ENCODE measurements around the gene AGAP3.
A peak's percentile ranks its signal among the peaks of the same experiment; 100 is the strongest.

AGAP3 gene

DNA sequence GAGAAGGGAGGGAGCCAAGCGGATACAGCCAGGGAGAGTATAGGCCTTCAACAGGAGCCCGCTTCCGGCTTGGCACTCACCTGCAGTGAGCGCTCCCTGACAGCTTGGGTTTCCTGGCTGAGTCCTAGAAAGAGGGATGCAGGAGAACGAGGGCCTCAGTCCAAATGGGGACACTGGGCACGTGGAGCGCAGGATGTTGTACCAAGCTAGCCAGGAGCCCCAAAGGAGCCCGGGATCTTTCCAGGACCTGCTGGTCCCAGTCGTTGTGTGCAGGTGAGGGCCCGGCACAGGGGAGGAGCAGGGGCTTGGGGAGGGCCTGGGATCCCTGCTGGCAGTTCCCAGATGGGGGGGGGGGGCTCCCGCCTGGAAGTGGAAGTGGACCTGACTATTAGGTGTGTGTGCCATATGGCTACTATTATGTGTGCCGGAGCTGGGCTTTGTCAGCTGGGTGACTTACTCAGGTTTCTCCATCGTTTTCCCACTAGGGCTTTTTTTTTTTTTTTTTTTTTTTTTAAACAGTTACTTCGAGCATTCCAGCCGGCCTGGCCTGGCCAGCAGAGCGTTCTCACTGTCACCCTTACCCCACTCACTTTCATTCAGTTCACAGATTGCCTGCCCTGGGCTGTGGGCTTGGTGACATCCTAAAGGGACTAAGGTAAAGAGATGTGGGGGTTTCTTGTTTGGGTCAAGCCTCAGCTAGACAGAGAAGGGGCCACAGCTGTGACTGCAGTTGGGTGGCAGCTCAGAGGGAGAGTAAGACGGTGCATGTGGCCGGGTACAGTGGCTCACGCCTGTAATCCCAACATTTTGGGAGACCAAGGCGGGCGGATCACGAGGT, 3.8 kb downstream of the AGAP3 start:
- no peak overlapping the region for H3K9ac ChIP-seq (ENCODE audit: low read depth, low read length)
- DNase-seq: no peak
- H3K9me3 ChIP-seq (ENCODE audit: insufficient read depth, low read length, severe bottlenecking): no peaks in the 10 kb centered on the region
- no peak overlapping the region for H3K4me3 ChIP-seq (ENCODE audit: low read depth in 1 of 2, low read length in 2 of 2)
- H3K4me2 ChIP-seq (ENCODE audit: insufficient read depth, low read length): no peak overlapping the region
- peaks cover 30% of the 10 kb centered on the region for H4K20me1 ChIP-seq (ENCODE audit: insufficient read depth, low read length)
- peaks cover 10% of the 10 kb centered on the region for H3K27me3 ChIP-seq (ENCODE audit: insufficient read depth, low read length, poor library complexity)
- ATAC-seq (ENCODE audit: insufficient read depth, low read depth): no peak
- peaks cover 26% of the 10 kb centered on the region for H3K4me1 ChIP-seq (ENCODE audit: insufficient read depth, low read length)
- no peak overlapping the region for H3K27ac ChIP-seq (ENCODE audit: low read length)
- TF ChIP-seq EZH2 (IDR thresholded peaks at IDR 0.05; ENCODE audit: borderline replicate concordance, low read depth, low read length, severe bottlenecking): no peak
- H3K36me3 ChIP-seq (ENCODE audit: insufficient read depth, low read length): no peaks in the 10 kb centered on the region
- no peak overlapping the region for H2AFZ ChIP-seq (ENCODE audit: low read depth, low read length)
- peaks cover 12% of the 10 kb centered on the region; the same call in 1 of the 2 replicates for H3K79me2 ChIP-seq (ENCODE audit: insufficient read depth, low read length)

DNA sequence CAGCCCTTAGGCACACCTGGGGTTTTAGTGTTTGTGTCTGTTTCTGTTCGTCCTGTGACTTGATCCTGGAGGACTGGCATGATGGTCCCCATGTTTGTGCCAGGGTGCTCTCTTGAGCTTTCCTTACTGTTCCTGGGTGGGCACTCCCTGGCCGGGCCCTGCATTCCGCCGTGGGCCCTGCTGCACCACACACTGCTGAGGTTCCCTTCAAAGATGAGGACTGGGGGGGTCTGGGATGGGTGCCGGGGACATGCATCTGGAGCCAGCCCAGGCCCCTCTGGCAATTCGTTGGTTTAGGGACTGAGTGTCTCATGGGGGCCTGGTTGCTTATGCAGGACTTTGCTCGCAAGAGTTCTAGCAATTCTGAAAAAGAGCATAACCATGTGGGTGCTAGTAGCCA, 4.7 kb downstream of the AGAP3 start:
- Histone ChIP-seq H3K36me3 (ENCODE audit: insufficient read depth, low read length) (no peaks in the 10 kb centered on the region), H3K4me2 (ENCODE audit: insufficient read depth, low read length) (no peak overlapping the region), H4K20me1 (ENCODE audit: insufficient read depth, low read length) (peaks cover 30% of the 10 kb centered on the region), H2AFZ (ENCODE audit: low read depth, low read length) (no peak overlapping the region), H3K4me3 (ENCODE audit: low read depth in 1 of 2, low read length in 2 of 2) (no peak overlapping the region), H3K27ac (ENCODE audit: low read length) (no peak overlapping the region), H3K4me1 (ENCODE audit: insufficient read depth, low read length) (peaks cover 17% of the 10 kb centered on the region), H3K79me2 (ENCODE audit: insufficient read depth, low read length) (peaks cover 12% of the 10 kb centered on the region; the same call in 1 of the 2 replicates), H3K9ac (ENCODE audit: low read depth, low read length) (no peak overlapping the region), H3K27me3 (ENCODE audit: insufficient read depth, low read length, poor library complexity) (peaks cover 1% of the 10 kb centered on the region), H3K9me3 (ENCODE audit: insufficient read depth, low read length, severe bottlenecking) (no peaks in the 10 kb centered on the region)
- ATAC-seq (ENCODE audit: insufficient read depth, low read depth) (no peak), DNase-seq (no peak)
- TF ChIP-seq, protein P1, sequence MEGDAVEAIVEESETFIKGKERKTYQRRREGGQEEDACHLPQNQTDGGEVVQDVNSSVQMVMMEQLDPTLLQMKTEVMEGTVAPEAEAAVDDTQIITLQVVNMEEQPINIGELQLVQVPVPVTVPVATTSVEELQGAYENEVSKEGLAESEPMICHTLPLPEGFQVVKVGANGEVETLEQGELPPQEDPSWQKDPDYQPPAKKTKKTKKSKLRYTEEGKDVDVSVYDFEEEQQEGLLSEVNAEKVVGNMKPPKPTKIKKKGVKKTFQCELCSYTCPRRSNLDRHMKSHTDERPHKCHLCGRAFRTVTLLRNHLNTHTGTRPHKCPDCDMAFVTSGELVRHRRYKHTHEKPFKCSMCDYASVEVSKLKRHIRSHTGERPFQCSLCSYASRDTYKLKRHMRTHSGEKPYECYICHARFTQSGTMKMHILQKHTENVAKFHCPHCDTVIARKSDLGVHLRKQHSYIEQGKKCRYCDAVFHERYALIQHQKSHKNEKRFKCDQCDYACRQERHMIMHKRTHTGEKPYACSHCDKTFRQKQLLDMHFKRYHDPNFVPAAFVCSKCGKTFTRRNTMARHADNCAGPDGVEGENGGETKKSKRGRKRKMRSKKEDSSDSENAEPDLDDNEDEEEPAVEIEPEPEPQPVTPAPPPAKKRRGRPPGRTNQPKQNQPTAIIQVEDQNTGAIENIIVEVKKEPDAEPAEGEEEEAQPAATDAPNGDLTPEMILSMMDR (IDR thresholded peaks at IDR 0.05; ENCODE audit: borderline replicate concordance, extremely low read depth, low read length, poor library complexity, severe bottlenecking): no peak
- no peak for TF ChIP-seq EZH2 (IDR thresholded peaks at IDR 0.05; ENCODE audit: borderline replicate concordance, low read depth, low read length, severe bottlenecking)

DNA sequence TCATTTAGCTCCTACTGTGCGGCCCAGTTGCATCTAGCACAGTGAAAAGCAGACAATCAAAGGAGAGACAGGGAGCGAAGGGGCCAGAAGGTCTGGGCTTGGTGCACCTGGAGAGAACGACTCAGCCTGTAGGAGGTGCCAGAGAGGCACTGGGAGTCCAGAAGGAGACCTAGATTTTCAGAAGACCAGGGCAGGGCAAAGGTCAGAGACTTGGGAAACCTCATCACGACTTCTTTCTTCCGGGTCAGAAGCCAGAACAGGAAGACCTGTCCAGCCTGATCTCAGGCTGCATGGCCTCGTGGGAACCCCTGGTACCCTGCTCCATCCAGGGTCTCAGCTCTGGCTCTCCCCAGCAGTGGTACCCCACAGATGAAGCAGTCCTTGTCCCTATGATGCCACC, 5.2 kb downstream of the AGAP3 start:
- DNase-seq: no peak
- Histone ChIP-seq H3K27me3 (ENCODE audit: insufficient read depth, low read length, poor library complexity) (no peaks in the 10 kb centered on the region), H3K9me3 (ENCODE audit: insufficient read depth, low read length, severe bottlenecking) (no peaks in the 10 kb centered on the region), H4K20me1 (ENCODE audit: insufficient read depth, low read length) (peaks cover 30% of the 10 kb centered on the region), H3K9ac (ENCODE audit: low read depth, low read length) (no peak overlapping the region), H3K4me1 (ENCODE audit: insufficient read depth, low read length) (peaks cover 16% of the 10 kb centered on the region), H3K36me3 (ENCODE audit: insufficient read depth, low read length) (no peaks in the 10 kb centered on the region), H3K79me2 (ENCODE audit: insufficient read depth, low read length) (peaks cover 12% of the 10 kb centered on the region; the same call in 1 of the 2 replicates), H3K4me2 (ENCODE audit: insufficient read depth, low read length) (no peak overlapping the region), H2AFZ (ENCODE audit: low read depth, low read length) (no peak overlapping the region), H3K4me3 (ENCODE audit: low read depth in 1 of 2, low read length in 2 of 2) (no peak overlapping the region), H3K27ac (ENCODE audit: low read length) (no peak overlapping the region)
- peak; percentile 50; the same call in 1 of the 3 replicates for ATAC-seq (ENCODE audit: insufficient read depth, low read depth)
- no peak for TF ChIP-seq EZH2 (IDR thresholded peaks at IDR 0.05; ENCODE audit: borderline replicate concordance, low read depth, low read length, severe bottlenecking)
- TF ChIP-seq, protein P1 (IDR thresholded peaks at IDR 0.05; ENCODE audit: borderline replicate concordance, extremely low read depth, low read length, poor library complexity, severe bottlenecking): peak; percentile 67

DNA sequence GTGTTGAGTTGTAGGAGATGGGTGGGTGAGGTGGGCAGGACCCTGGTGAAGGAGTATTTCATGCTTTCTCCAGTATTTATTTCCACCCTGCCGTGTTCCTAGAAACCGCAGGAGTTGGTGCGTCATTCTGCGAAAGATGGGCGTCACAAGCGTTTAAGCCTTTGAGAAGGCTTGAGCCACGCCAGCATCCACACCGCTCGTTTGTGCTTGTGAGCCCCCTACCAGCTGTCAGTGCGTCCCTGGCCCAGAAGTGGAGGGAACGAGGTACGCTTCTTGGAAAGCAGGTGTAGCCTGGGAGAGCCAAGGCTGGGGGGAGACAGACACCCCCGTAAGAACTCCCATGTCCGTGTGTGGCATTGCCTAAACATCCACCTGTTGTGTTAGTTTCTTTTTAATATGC, 5.7 kb downstream of the AGAP3 start:
- Histone ChIP-seq H2AFZ (ENCODE audit: low read depth, low read length) (no peak overlapping the region), H3K4me2 (ENCODE audit: insufficient read depth, low read length) (no peak overlapping the region), H3K36me3 (ENCODE audit: insufficient read depth, low read length) (no peaks in the 10 kb centered on the region), H3K79me2 (ENCODE audit: insufficient read depth, low read length) (peaks cover 11% of the 10 kb centered on the region; the same call in 1 of the 2 replicates), H3K27me3 (ENCODE audit: insufficient read depth, low read length, poor library complexity) (no peaks in the 10 kb centered on the region), H3K27ac (ENCODE audit: low read length) (no peak overlapping the region), H3K4me1 (ENCODE audit: insufficient read depth, low read length) (peaks cover 13% of the 10 kb centered on the region), H3K9me3 (ENCODE audit: insufficient read depth, low read length, severe bottlenecking) (no peaks in the 10 kb centered on the region), H3K9ac (ENCODE audit: low read depth, low read length) (no peak overlapping the region), H3K4me3 (ENCODE audit: low read depth in 1 of 2, low read length in 2 of 2) (no peak overlapping the region), H4K20me1 (ENCODE audit: insufficient read depth, low read length) (peaks cover 30% of the 10 kb centered on the region)
- DNase-seq: no peak
- no peak for ATAC-seq (ENCODE audit: insufficient read depth, low read depth)
- TF ChIP-seq, protein P1 (IDR thresholded peaks at IDR 0.05; ENCODE audit: borderline replicate concordance, extremely low read depth, low read length, poor library complexity, severe bottlenecking): no peak
- TF ChIP-seq EZH2 (IDR thresholded peaks at IDR 0.05; ENCODE audit: borderline replicate concordance, low read depth, low read length, severe bottlenecking): no peak

Data from DND-41 (cell line).